PC-3 (cell line): ENCODE results near the gene FOXP4.

Experiments used
- EZH2 ChIP-seq: fragments of 300-600 bp; sonication (generic); IDR thresholded peaks from one replicate; pipeline ENCODE4 v1.6.1; 2017; ENCODE audit warnings: antibody characterized with exemption, mild to moderate bottlenecking, low read length; ENCODE audit not compliant: unreplicated experiment
- EZH2phosphoT487 ChIP-seq: fragments of 300-600 bp; sonication (generic); IDR thresholded peaks from 2 replicates; pipeline ENCODE4 v1.6.1; 2018; ENCODE audit warnings: mild to moderate bottlenecking, antibody characterized with exemption, low read length, borderline replicate concordance
- TF ChIP-seq, protein P1 (sequence below): fragments of 300-600 bp; sonication (generic); conservative IDR thresholded peaks from 2 replicates; pipeline ENCODE4 v1.5.1; 2017; ENCODE audit warnings: antibody characterized with exemption, low read depth, mild to moderate bottlenecking, low read length

DNA sequence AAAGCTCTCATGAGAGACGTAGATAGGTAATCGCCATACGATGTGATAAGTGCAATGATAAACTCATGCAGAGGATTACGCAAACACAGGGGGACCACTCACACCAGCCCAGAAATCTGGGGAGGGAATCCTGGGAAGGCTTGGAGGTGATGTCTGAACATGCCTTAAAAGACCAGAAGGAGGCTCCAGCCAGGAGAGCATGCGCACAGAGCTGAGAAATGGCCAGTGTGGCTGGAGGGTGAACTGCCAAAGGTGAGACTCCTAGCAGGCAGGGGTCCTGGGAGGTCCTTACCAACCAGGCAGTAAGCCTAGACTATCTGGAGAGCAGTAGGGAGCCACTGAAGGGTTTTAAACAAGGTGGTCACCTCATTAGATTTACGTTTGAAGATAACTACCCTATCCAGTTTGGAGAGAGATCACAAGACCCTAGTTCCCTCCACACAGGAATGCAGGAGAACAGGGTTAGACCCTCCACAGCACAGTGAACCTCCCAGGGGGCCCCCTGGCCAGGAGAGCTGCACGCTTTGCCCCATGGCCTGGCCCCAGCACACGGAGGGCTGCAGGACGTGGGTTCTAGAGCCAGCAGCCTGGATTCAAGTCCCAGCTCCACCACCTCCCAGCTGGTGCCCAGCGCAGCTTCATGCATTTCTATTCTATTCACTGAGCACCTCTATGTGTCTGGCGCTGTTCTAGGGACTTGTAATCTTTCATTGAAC is 105.2 kb downstream of the FOXP4 start:
- TF ChIP-seq, protein P1, sequence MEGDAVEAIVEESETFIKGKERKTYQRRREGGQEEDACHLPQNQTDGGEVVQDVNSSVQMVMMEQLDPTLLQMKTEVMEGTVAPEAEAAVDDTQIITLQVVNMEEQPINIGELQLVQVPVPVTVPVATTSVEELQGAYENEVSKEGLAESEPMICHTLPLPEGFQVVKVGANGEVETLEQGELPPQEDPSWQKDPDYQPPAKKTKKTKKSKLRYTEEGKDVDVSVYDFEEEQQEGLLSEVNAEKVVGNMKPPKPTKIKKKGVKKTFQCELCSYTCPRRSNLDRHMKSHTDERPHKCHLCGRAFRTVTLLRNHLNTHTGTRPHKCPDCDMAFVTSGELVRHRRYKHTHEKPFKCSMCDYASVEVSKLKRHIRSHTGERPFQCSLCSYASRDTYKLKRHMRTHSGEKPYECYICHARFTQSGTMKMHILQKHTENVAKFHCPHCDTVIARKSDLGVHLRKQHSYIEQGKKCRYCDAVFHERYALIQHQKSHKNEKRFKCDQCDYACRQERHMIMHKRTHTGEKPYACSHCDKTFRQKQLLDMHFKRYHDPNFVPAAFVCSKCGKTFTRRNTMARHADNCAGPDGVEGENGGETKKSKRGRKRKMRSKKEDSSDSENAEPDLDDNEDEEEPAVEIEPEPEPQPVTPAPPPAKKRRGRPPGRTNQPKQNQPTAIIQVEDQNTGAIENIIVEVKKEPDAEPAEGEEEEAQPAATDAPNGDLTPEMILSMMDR: no peak
- no peak for TF ChIP-seq EZH2
- TF ChIP-seq EZH2phosphoT487: no peak
